Stromal cell of bone marrow (primary cell): ENCODE measurements around the gene DNAJC18.
"Not testable (repeated sequence)": the region's sequence is repeated elsewhere in the genome, so short reads cannot be mapped to it uniquely, and the experiment has no call there.

Experiments used
- DNase-seq: peaks from one replicate; pipeline ENCODE4 v3.0.0-alpha.2; 2012; ENCODE audit warnings: low read depth

DNAJC18 gene

GRCh38 chr5:139439013-139439903 is at the start of gene DNAJC18:
Gene DNAJC18 (minus strand): TSS chr5:139439525. CDS start chr5:139439445, 80 bp downstream.
- peak; percentile 86 for DNase-seq

GRCh38 chr5:139488260-139488659 is 48.9 kb upstream of the DNAJC18 start:
- no peak for DNase-seq

- DNase-seq, result no peak
These were observed 46.9 kb upstream of the DNAJC18 start for GRCh38 chr5:139486201-139486600.

DNA sequence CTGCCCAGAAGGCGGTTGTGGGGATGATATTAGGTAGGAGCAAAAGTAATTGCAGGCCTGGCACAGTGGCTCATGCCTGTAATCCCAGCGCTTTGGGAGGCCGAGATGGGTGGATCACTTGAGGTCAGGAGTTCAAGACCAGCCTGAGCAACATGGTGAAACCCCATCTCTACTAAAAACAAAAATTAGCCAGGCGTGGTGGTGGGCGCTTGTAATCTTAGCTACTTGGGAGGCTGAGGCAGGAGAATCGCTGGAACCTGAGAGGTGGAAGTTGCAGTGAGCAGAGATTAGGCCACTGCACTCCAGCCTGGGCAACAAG is 43.5 kb upstream of the DNAJC18 start:
- not testable (repeated sequence) for DNase-seq

- DNase-seq, result peak; percentile 97
These were observed 42.9 kb upstream of the DNAJC18 start, which contains the start of gene STING1 for GRCh38 chr5:139482050-139482889. Gene STING1 (minus strand): TSS chr5:139482758. CDS start chr5:139481704, 1,054 bp downstream.

GRCh38 chr5:139481580-139482049 is 42.3 kb upstream of the DNAJC18 start:
- DNase-seq, result peak; percentile 40

GRCh38 chr5:139481122-139481533 is 41.8 kb upstream of the DNAJC18 start:
- peak; percentile 20 for DNase-seq

- DNase-seq, result not testable (repeated sequence)
These were observed 40.4 kb upstream of the DNAJC18 start for GRCh38 chr5:139479729-139480128.

DNA sequence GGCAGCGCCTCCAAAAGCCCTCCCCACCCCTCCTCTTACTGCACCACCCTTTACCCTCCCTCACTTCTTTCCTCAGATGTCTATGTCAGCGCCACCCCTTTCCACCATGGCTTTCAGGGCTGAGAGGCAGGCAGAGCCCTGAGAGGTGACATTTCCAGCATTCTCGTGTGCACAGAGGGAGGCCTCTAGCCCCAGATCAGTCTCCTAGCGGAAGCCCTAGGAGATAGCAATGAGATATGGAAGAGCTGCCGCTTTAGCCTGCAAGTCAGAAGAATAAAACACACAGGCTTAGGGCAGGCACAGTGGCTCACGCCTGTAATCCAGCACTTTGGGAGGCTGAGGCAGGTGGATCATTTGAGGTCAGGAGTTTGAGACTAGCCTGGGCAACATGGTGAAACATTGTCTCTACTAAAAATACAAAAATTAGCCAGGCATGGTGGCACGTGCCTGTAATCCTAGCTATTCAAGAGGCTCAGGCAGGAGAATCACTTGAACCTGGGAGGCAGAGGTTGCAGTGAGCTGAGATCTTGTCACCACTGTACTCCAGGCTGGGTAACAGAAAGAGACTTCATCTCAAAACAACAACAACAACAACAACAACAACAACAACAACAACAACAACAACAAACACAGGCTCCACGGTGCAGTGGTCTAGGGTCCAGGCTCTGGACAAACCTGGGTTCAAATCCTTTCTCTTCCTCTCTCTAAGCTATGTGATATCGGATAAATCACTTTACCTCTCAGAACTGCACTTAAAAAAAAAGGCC is 39.5 kb upstream of the DNAJC18 start:
- DNase-seq, result not testable (repeated sequence)

DNA sequence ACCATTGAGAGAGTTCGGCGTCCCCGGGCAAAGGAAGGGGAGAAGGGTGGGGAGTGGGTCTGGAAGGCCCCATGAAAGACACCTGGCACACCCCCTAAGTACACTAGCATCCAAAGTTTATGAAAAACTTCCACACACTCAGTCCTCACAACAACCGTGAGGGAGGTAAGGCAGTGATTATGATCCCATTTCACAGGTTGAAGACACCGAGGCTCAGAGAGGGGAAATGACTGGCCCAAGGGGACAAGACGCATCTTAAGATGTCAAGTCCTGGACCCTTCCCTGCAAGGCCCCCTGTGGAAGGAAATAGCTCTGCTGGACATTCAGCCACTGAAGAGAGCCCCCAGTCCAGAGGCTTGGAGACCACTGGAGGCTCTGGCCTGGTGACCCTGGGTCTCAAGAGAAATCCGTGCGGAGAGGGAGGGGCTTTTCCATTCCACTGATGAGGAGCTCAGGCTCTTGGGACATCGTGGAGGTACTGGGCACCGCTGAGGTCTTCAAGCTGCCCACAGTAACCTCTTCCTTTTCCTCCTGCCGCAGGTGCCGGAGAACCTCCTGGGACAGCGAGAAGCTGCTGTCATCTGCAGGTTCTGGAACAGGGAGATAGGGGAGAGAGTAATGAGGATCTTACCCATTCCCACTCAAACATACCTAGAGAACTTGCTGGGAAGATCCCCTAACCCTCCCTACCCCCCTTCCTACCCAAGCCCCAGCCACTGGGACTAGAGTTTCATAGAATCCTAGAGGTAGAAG is 36.7 kb upstream of the DNAJC18 start:
- DNase-seq, result no peak

DNA sequence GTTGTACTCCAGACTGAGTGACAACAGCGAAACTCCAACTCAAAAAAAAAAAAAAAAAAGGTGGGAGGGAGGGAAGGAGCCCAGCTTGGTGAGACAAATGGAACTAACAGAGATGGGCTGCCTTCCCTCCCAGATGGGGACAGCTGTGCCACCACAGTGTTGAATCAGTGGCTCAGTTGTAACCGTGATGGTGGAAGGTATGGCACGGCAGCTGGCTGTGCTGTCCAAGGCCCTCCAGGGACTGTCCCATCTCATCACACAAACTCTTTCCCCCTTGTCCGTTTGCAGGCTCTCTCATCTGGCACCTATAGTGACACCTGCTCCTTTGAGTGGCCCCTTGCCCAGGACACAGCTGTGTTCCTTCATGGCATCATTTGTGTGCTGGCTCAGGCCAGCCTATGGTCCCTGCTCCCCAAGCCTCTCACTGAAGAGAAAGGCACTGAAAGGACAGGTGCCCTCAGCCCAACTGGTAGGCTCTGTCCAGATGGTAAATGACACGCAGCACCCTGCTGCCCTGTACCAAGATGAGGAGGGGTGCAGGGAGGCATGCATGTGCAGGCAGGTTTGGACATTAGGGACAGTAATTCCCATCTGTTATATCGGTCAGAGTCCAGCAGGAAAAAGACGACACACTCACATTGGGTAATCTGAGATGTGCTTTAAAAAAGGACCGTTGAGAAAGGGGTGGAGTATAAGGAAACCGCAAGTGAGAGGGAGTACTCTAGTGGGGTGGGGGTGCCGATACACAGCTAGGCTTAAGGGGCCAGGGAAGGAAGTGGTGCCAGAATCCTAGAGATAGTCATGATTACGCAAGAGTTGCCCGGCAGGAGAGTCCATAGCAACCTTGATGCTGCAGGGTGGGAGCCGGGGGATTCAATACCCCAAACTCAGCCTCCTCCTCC is 35.8 kb upstream of the DNAJC18 start:
- peak; percentile 40 for DNase-seq

- peak; percentile 4 for DNase-seq
These were observed 34.2 kb upstream of the DNAJC18 start for GRCh38 chr5:139473565-139473964.

- no peak for DNase-seq
These were observed 33.8 kb upstream of the DNAJC18 start for GRCh38 chr5:139473105-139473504.

DNA sequence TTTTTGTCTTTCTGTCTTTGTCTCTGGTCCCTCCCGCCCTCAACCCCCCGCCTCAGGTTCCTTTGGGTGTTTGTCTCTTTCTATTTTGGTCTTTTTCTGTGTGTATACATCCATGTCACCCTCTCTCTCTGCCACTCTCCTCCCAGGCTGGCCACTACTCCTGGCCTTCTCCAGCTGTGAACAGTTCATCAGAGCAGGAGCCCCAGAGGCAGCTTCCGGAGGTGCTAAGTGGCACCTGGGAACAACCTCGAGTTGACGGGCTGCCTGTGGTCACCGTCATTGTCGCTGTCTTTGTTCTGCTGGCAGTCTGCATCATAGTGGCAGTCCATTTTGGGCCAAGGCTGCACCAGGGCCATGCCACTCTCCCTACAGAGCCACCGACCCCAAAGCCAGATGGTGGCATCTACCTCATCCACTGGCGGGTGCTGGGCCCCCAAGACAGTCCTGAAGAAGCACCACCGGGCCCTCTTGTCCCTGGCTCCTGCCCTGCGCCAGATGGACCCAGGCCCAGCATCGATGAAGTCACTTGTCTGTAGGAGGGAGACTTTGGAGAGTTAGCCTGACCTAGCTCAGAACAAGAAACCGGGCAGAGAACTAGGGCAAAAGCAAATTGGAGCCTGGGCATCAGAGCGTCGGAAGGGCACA is 33.2 kb upstream of the DNAJC18 start:
- no peak for DNase-seq

- DNase-seq, result no peak
These were observed 31.5 kb upstream of the DNAJC18 start, which contains the start of gene SMIM33 for GRCh38 chr5:139470821-139471300. Gene SMIM33 (plus strand): TSS chr5:139471004. CDS start chr5:139471122, 118 bp downstream.

- DNase-seq, result no peak
These were observed 29.2 kb upstream of the DNAJC18 start for GRCh38 chr5:139468421-139468931.

- DNase-seq, result no peak
These were observed 23.4 kb upstream of the DNAJC18 start, which contains the start of gene ECSCR for GRCh38 chr5:139462586-139463276. Gene ECSCR (minus strand): TSS chr5:139462743. CDS start chr5:139462670, 73 bp downstream.

DNA sequence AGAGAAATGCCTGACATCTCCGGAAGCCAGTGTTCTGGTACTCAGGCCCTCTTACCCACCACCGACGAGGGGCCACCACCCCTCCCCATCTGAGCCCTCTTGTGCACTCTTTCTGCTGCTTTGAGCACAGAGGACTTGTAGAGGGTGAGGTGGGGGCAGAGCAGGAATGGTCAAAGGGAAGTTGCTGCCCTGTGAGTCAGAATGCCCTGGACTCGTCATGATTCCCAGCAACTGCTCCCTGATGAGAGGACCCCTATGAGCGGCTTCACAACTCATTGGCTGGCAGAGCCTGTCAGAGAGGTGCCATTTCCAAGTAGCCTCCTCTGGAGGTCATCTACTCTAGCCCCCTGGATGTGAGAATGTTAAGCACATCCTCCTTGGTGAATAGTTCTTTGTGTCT is 22.4 kb upstream of the DNAJC18 start:
- DNase-seq, result peak; percentile 51
